GM19468 (cell line): ENCODE data around the gene ACMSD.
"Not testable (repeated sequence)": the region's sequence is repeated elsewhere in the genome, so short reads cannot be mapped to it uniquely, and the experiment has no call there.

Experiments
- ATAC-seq: cut with Tn5 transposase; IDR thresholded peaks from one replicate; pipeline ENCODE4 v1.9.1; 2021; ENCODE audit warnings: mild to moderate bottlenecking, moderate library complexity, moderate number of reproducible peaks; ENCODE audit not compliant: unreplicated experiment; ENCODE audit errors: extremely low read depth

ACMSD gene

GRCh38 chr2:134846213-134846612 is 7.8 kb downstream of the ACMSD start:
- no peak for ATAC-seq

- ATAC-seq, result not testable (repeated sequence)
Observed at GRCh38 chr2:134847582-134847981, 9.2 kb downstream of the ACMSD start.

GRCh38 chr2:134852518-134852917 is 14.1 kb downstream of the ACMSD start:
- no peak for ATAC-seq

GRCh38 chr2:134855709-134856108 is 17.3 kb downstream of the ACMSD start:
- ATAC-seq, result no peak

GRCh38 chr2:134858245-134858644 is 19.8 kb downstream of the ACMSD start:
- ATAC-seq, result no peak

- ATAC-seq, result no peak
Observed at GRCh38 chr2:134861173-134861572, 22.8 kb downstream of the ACMSD start.

GRCh38 chr2:134862069-134862468 is 23.7 kb downstream of the ACMSD start:
- ATAC-seq, result no peak

- ATAC-seq, result no peak
Observed at GRCh38 chr2:134862674-134863073, 24.3 kb downstream of the ACMSD start.

GRCh38 chr2:134863446-134863845 is 25.0 kb downstream of the ACMSD start:
- ATAC-seq, result no peak

- no peak for ATAC-seq
Observed at GRCh38 chr2:134865067-134865787, 26.8 kb downstream of the ACMSD start.

GRCh38 chr2:134866498-134867099 is 28.2 kb downstream of the ACMSD start:
- no peak for ATAC-seq

- ATAC-seq, result no peak
Observed at GRCh38 chr2:134869946-134870736, 31.7 kb downstream of the ACMSD start.

GRCh38 chr2:134873152-134873551 is 34.7 kb downstream of the ACMSD start:
- ATAC-seq, result no peak

- no peak for ATAC-seq
Observed at GRCh38 chr2:134875309-134875708, 36.9 kb downstream of the ACMSD start.

- no peak for ATAC-seq
Observed at GRCh38 chr2:134882773-134883172, 44.4 kb downstream of the ACMSD start.

GRCh38 chr2:134883552-134884293 is 45.3 kb downstream of the ACMSD start:
- ATAC-seq, result no peak

- ATAC-seq, result no peak
Observed at GRCh38 chr2:134884435-134884834, 46.0 kb downstream of the ACMSD start.

GRCh38 chr2:134892282-134893035 is 54.0 kb downstream of the ACMSD start:
- no peak for ATAC-seq

GRCh38 chr2:134897932-134898331 is 59.5 kb downstream of the ACMSD start:
- no peak for ATAC-seq

- no peak for ATAC-seq
Observed at GRCh38 chr2:134899204-134899603, 60.8 kb downstream of the ACMSD start.
